H7 (cell line): Measurements from ENCODE around the gene P2RY11. TPM values are rescaled to one million over a fixed set of nuclear protein-coding genes. Genes with fewer than 3 reads are reported as not detected.

Experiments used
- DNase-seq: peaks from one replicate; pipeline ENCODE4 v3.0.0; 2012
- H3K27me3 ChIP-seq: 2 replicates; pipeline ENCODE4 v1.6.0; 2011; ENCODE audit warnings: mild to moderate bottlenecking, low read length; ENCODE audit not compliant: control insufficient read depth, insufficient read depth
- H3K36me3 ChIP-seq: replicated peaks from 2 replicates; pipeline ENCODE4 v1.5.1; 2011; ENCODE audit warnings: low read length; ENCODE audit not compliant: control insufficient read depth, insufficient read depth
- H3K4me3 ChIP-seq: 2 replicates; pipeline ENCODE4 v1.5.1; 2011; ENCODE audit warnings: low read depth, mild to moderate bottlenecking, control low read depth, low read length, moderate library complexity; ENCODE audit not compliant: insufficient read depth
- total RNA-seq: library from RNA; depleted of rRNA; stranded (reverse); fragments of >200 nt; shearing (Covaris generic); gene quantifications from 2 replicates; pipeline ENCODE4 v1.2.3, GENCODE V29; 2014

The P2RY11 gene
- total RNA-seq, 1 experiment from 2014 or later, result 0.87 TPM

GRCh38 chr19:10104665-10105508 is 6.6 kb upstream of the P2RY11 start:
- DNase-seq, result peak; percentile 41
- peaks cover 23% of the 10 kb centered on the region for H3K36me3 ChIP-seq
- H3K4me3 ChIP-seq, result no peak overlapping the region
- peaks cover 5% of the 10 kb centered on the region; the same call in 1 of the 2 replicates for H3K27me3 ChIP-seq

- Histone ChIP-seq H3K4me3 (peak overlapping the region; percentile 100; the same call in 1 of the 2 replicates), H3K27me3 (no peaks in the 10 kb centered on the region), H3K36me3 (peaks cover 25% of the 10 kb centered on the region)
- DNase-seq, result peak; percentile 64
Observed at GRCh38 chr19:10105509-10106099, 5.9 kb upstream of the P2RY11 start.

GRCh38 chr19:10106100-10106936 is 5.2 kb upstream of the P2RY11 start, which contains the start of gene PPAN:
PPAN (plus strand) TSS chr19:10106362; CDS start chr19:10106395, 33 bp downstream.
- peak within 1 kb of the TSS; percentile 100 for H3K4me3 ChIP-seq
- peak; percentile 100 for DNase-seq
- no peaks in the 10 kb centered on the region for H3K27me3 ChIP-seq
- peaks cover 26% of the 10 kb centered on the region for H3K36me3 ChIP-seq

- H3K27me3 ChIP-seq, result no peaks in the 10 kb centered on the region
- H3K4me3 ChIP-seq, result peak overlapping the region; percentile 100
- H3K36me3 ChIP-seq, result peaks cover 26% of the 10 kb centered on the region
- DNase-seq, result no peak
Observed at GRCh38 chr19:10107254-10107653, 4.2 kb upstream of the P2RY11 start.

GRCh38 chr19:10107817-10108367 is 3.6 kb upstream of the P2RY11 start:
- no peak overlapping the region for H3K4me3 ChIP-seq
- no peaks in the 10 kb centered on the region for H3K27me3 ChIP-seq
- H3K36me3 ChIP-seq, result peaks cover 26% of the 10 kb centered on the region
- no peak for DNase-seq

GRCh38 chr19:10109528-10109927 is 2.0 kb upstream of the P2RY11 start:
- H3K4me3 ChIP-seq, result no peak overlapping the region
- no peak for DNase-seq
- H3K27me3 ChIP-seq, result no peaks in the 10 kb centered on the region
- H3K36me3 ChIP-seq, result peaks cover 26% of the 10 kb centered on the region

- Histone ChIP-seq H3K36me3 (peaks cover 28% of the 10 kb centered on the region), H3K27me3 (no peaks in the 10 kb centered on the region), H3K4me3 (no peak overlapping the region)
- DNase-seq, result peak; percentile 45
Observed at GRCh38 chr19:10110076-10110971, 1.2 kb upstream of the P2RY11 start.

GRCh38 chr19:10110972-10111317 is 548 bp upstream of the P2RY11 start:
- peaks cover 32% of the 10 kb centered on the region for H3K36me3 ChIP-seq
- H3K4me3 ChIP-seq, result no peak overlapping the region
- peak; percentile 43 for DNase-seq
- H3K27me3 ChIP-seq, result no peaks in the 10 kb centered on the region

GRCh38 chr19:10112037-10112761 is 706 bp downstream of the P2RY11 start:
- Histone ChIP-seq H3K27me3 (no peaks in the 10 kb centered on the region), H3K36me3 (peaks cover 39% of the 10 kb centered on the region), H3K4me3 (no peak overlapping the region)
- DNase-seq, result peak; percentile 59

GRCh38 chr19:10112895-10113591 is 1.6 kb downstream of the P2RY11 start:
- peaks cover 37% of the 10 kb centered on the region for H3K36me3 ChIP-seq
- H3K4me3 ChIP-seq, result no peak overlapping the region
- no peaks in the 10 kb centered on the region for H3K27me3 ChIP-seq
- DNase-seq, result peak; percentile 94

GRCh38 chr19:10113592-10113963 is 2.1 kb downstream of the P2RY11 start:
- Histone ChIP-seq H3K36me3 (peaks cover 35% of the 10 kb centered on the region), H3K4me3 (no peak overlapping the region), H3K27me3 (no peaks in the 10 kb centered on the region)
- DNase-seq, result peak; percentile 70

- Histone ChIP-seq H3K27me3 (no peaks in the 10 kb centered on the region), H3K36me3 (peaks cover 33% of the 10 kb centered on the region), H3K4me3 (no peak overlapping the region)
- DNase-seq, result no peak
Observed at GRCh38 chr19:10113964-10114650, 2.6 kb downstream of the P2RY11 start.
